ENCODE data around the gene POLG2. TPM values are rescaled to one million over a fixed set of nuclear protein-coding genes. Genes with fewer than 3 reads are reported as not detected.
A peak's percentile ranks its signal among the peaks of the same experiment; 100 is the strongest.

The POLG2 gene
- polyA plus RNA-seq, 1 donor (not counting 4 experiments of a cell fraction or from before 2014, with no cell fraction given), result 14.0 TPM

DNA sequence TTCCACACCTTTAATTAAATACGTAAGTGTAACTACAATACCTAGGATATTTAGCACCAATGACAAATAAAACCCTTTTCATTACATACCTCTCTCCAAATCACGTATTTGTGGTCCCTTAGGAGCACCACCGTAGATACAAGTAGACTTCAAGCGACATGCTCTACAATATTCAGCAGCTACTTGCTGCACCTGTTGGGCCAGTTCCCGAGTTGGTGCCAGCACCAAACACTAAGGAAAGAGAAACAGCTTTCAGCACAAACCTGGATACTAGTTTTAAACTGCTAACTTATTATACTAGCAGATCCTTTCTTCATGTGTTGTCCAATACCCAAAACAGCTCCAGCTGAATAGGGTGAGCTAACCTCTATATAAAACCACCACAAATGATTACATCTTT lies 6.5 kb upstream of the POLG2 start:
- H3K36me3 ChIP-seq (ENCODE audit: control insufficient read depth in 2 of 2, extremely low read depth in 1 of 2, insufficient read depth in 2 of 2, low read length in 2 of 2), result peaks cover 17 to 55% of the 10 kb centered on the region in 2 experiments

GRCh38 chr17:64502809-64503208 lies 6.0 kb upstream of the POLG2 start:
- no peak overlapping the region for H3K9ac ChIP-seq (ENCODE audit: control insufficient read depth, extremely low read depth, insufficient read depth, low read length)
- DNase-seq (ENCODE audit: low read depth, low spot score), result no peak
- H3K4me2 ChIP-seq (ENCODE audit: control insufficient read depth, extremely low read depth, insufficient read depth, low read depth, low read length), result peak overlapping the region; percentile 96
- peak overlapping the region; percentile 99 for H3K27ac ChIP-seq (ENCODE audit: control insufficient read depth, insufficient read depth, low read length)
- H3K79me2 ChIP-seq (ENCODE audit: control insufficient read depth, insufficient read depth, low read length), result peaks cover 72% of the 10 kb centered on the region
- no peaks in the 10 kb centered on the region for H3K9me3 ChIP-seq (ENCODE audit: control insufficient read depth, low read depth, low read length)
- no peak for FAIRE-seq
- peaks cover 43% of the 10 kb centered on the region for H4K20me1 ChIP-seq (ENCODE audit: control insufficient read depth, extremely low read depth, insufficient read depth, low read length)
- peaks cover 69% of the 10 kb centered on the region for H3K4me1 ChIP-seq (ENCODE audit: control insufficient read depth, extremely low read depth, insufficient read depth, low read length)
- TF ChIP-seq EZH2 (IDR thresholded peaks at IDR 0.05; ENCODE audit: low read length) (no peak), CTCF (optimal IDR thresholded peaks at IDR 0.05 in 1 of 3, IDR thresholded peaks at IDR 0.05 in 1 of 3, conservative IDR thresholded peaks at IDR 0.05 in 1 of 3; ENCODE audit: extremely low read depth in 1 of 3, insufficient read depth in 2 of 3, low read length in 3 of 3) (no peak)
- H3K4me3 ChIP-seq (ENCODE audit: control insufficient read depth in 2 of 3, extremely low read depth in 1 of 3, insufficient read depth in 2 of 3, low read depth in 1 of 3, low read length in 3 of 3), result no peak overlapping the region
- no peaks in the 10 kb centered on the region for H3K27me3 ChIP-seq (ENCODE audit: control insufficient read depth, extremely low read depth, insufficient read depth, low read length)
- dilution Hi-C loops (cut with MboI; ENCODE audit: extremely low pct_ligation_motif_present, low sequenced_read_pairs), result no loop called here
- H2AFZ ChIP-seq (ENCODE audit: control insufficient read depth, low read length), result no peak overlapping the region
- peaks cover 17 to 55% of the 10 kb centered on the region in 2 experiments for H3K36me3 ChIP-seq (ENCODE audit: control insufficient read depth in 2 of 2, extremely low read depth in 1 of 2, insufficient read depth in 2 of 2, low read length in 2 of 2)
- no peaks in the 10 kb centered on the region for H3K9me1 ChIP-seq (ENCODE audit: control insufficient read depth, extremely low read depth, insufficient read depth, low read length)

More for the DNA sequence above, 6.5 kb upstream of the POLG2 start:
- Histone ChIP-seq H2AFZ (ENCODE audit: control insufficient read depth, low read length) (no peak overlapping the region), H4K20me1 (ENCODE audit: control insufficient read depth, extremely low read depth, insufficient read depth, low read length) (peaks cover 43% of the 10 kb centered on the region), H3K4me1 (ENCODE audit: control insufficient read depth, extremely low read depth, insufficient read depth, low read length) (peaks cover 68% of the 10 kb centered on the region), H3K79me2 (ENCODE audit: control insufficient read depth, insufficient read depth, low read length) (peaks cover 77% of the 10 kb centered on the region), H3K27me3 (ENCODE audit: control insufficient read depth, extremely low read depth, insufficient read depth, low read length) (no peaks in the 10 kb centered on the region), H3K4me2 (ENCODE audit: control insufficient read depth, extremely low read depth, insufficient read depth, low read depth, low read length) (peak overlapping the region; percentile 96), H3K9ac (ENCODE audit: control insufficient read depth, extremely low read depth, insufficient read depth, low read length) (no peak overlapping the region), H3K27ac (ENCODE audit: control insufficient read depth, insufficient read depth, low read length) (peak overlapping the region; percentile 99), H3K9me3 (ENCODE audit: control insufficient read depth, low read depth, low read length) (no peaks in the 10 kb centered on the region), H3K9me1 (ENCODE audit: control insufficient read depth, extremely low read depth, insufficient read depth, low read length) (no peaks in the 10 kb centered on the region), H3K4me3 (ENCODE audit: control insufficient read depth in 2 of 3, extremely low read depth in 1 of 3, insufficient read depth in 2 of 3, low read depth in 1 of 3, low read length in 3 of 3) (no peak overlapping the region)
- TF ChIP-seq EZH2 (IDR thresholded peaks at IDR 0.05; ENCODE audit: low read length), result no peak
- no peak for TF ChIP-seq CTCF (optimal IDR thresholded peaks at IDR 0.05 in 1 of 3, IDR thresholded peaks at IDR 0.05 in 1 of 3, conservative IDR thresholded peaks at IDR 0.05 in 1 of 3; ENCODE audit: extremely low read depth in 1 of 3, insufficient read depth in 2 of 3, low read length in 3 of 3)
- DNase-seq (ENCODE audit: low read depth, low spot score), result no peak
- dilution Hi-C loops (cut with MboI; ENCODE audit: extremely low pct_ligation_motif_present, low sequenced_read_pairs), result no loop called here
- no peak for FAIRE-seq

Data from keratinocyte (primary cell).